ENCODE results near the gene GRIK4.

The GRIK4 gene

GRCh38 chr11:120681434-120682331, 170.1 kb downstream of the GRIK4 start:
- no peak for DNase-seq

- no peak for DNase-seq
These were observed 170.7 kb downstream of the GRIK4 start for GRCh38 chr11:120682332-120682649.

GRCh38 chr11:120682866-120683265, 171.3 kb downstream of the GRIK4 start:
- no peak for DNase-seq

GRCh38 chr11:120686516-120686915, 175.0 kb downstream of the GRIK4 start:
- no peak for DNase-seq

- no peak for DNase-seq
These were observed 176.6 kb downstream of the GRIK4 start for GRCh38 chr11:120688163-120688562.

GRCh38 chr11:120689596-120690275, 178.2 kb downstream of the GRIK4 start:
- DNase-seq = no peak

GRCh38 chr11:120690406-120690805, 178.9 kb downstream of the GRIK4 start:
- no peak for DNase-seq

- DNase-seq = no peak
These were observed 183.2 kb downstream of the GRIK4 start for GRCh38 chr11:120694726-120695125.

- no peak for DNase-seq
These were observed 183.9 kb downstream of the GRIK4 start for GRCh38 chr11:120695426-120695825.

- DNase-seq = no peak
These were observed 184.4 kb downstream of the GRIK4 start for GRCh38 chr11:120695939-120696338.

- no peak for DNase-seq
These were observed 185.2 kb downstream of the GRIK4 start for GRCh38 chr11:120696597-120697218.

GRCh38 chr11:120698918-120699317, 187.4 kb downstream of the GRIK4 start:
- no peak for DNase-seq

- no peak for DNase-seq
These were observed 191.1 kb downstream of the GRIK4 start for GRCh38 chr11:120702656-120703055.

- no peak for DNase-seq
These were observed 192.0 kb downstream of the GRIK4 start for GRCh38 chr11:120703358-120704152.

- no peak for DNase-seq
These were observed 192.8 kb downstream of the GRIK4 start for GRCh38 chr11:120704256-120704750.

- DNase-seq = no peak
These were observed 194.7 kb downstream of the GRIK4 start for GRCh38 chr11:120706257-120706656.

- DNase-seq = no peak
These were observed 195.6 kb downstream of the GRIK4 start for GRCh38 chr11:120707098-120707497.

GRCh38 chr11:120707663-120708062, 196.1 kb downstream of the GRIK4 start:
- no peak for DNase-seq

GRCh38 chr11:120708511-120709183, 197.1 kb downstream of the GRIK4 start:
- DNase-seq = no peak

- DNase-seq = no peak
These were observed 198.3 kb downstream of the GRIK4 start for GRCh38 chr11:120709808-120710207.

- no peak for DNase-seq
These were observed 199.0 kb downstream of the GRIK4 start for GRCh38 chr11:120710354-120711131.
